ENCODE results near the gene IL10RB. TPM values are rescaled to one million over a fixed set of nuclear protein-coding genes. Genes with fewer than 3 reads are reported as not detected.

The IL10RB gene
- total and polyA plus RNA-seq, 10 of the 15 experiments (the other 5 are each of a cell fraction or from before 2014, with no cell fraction given) = 15.0 to 55.1 (median 34.9) TPM

DNA sequence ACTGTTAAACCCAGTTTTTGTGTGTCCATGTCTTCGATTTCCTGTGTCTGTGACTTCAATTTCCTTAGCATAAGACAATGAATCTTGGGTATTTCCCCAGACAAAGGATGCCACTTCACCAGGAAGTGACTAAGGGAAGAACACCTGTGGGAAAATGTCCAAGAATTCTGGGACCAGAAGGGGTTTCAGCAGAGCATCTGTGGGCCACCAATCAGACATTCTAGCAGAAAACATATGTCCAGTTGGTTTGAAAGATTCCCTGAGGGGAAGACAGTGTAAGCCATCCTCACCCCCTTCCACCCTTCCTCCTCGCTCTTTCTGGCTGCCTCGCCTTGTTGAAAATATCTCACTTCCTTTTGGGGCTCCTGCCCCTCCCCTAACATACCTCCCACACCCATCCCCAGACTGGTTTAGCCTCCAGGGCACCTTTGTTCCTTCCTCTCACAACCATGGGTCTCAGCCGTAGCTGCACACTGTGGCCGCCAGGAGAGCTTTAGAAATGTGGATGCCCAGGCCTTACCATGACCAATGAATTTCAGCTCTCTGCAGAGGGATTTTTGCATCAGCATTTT lies 33.1 kb downstream of the IL10RB start (continued):
- no peak for TF ChIP-seq FOXK2 (IDR thresholded peaks at IDR 0.05)
- 0 out of 4 replicates have a peak, but pooled peaks of 1 of the 2 experiments have one; percentile 10 for TF ChIP-seq IKZF2 (IDR thresholded peaks at IDR 0.05)
- peak; percentile 73; the same call in 1 of the 2 replicates for TF ChIP-seq SPI1 (IDR thresholded peaks at IDR 0.05; ENCODE audit: borderline replicate concordance, insufficient read depth, low read depth, low read length)
- TF ChIP-seq MEF2A (IDR thresholded peaks at IDR 0.05; ENCODE audit: insufficient read depth, low read depth, low read length) = no peak
- no peak for TF ChIP-seq SREBF1 (IDR thresholded peaks at IDR 0.05; ENCODE audit: low read length)
- TF ChIP-seq, protein P1, sequence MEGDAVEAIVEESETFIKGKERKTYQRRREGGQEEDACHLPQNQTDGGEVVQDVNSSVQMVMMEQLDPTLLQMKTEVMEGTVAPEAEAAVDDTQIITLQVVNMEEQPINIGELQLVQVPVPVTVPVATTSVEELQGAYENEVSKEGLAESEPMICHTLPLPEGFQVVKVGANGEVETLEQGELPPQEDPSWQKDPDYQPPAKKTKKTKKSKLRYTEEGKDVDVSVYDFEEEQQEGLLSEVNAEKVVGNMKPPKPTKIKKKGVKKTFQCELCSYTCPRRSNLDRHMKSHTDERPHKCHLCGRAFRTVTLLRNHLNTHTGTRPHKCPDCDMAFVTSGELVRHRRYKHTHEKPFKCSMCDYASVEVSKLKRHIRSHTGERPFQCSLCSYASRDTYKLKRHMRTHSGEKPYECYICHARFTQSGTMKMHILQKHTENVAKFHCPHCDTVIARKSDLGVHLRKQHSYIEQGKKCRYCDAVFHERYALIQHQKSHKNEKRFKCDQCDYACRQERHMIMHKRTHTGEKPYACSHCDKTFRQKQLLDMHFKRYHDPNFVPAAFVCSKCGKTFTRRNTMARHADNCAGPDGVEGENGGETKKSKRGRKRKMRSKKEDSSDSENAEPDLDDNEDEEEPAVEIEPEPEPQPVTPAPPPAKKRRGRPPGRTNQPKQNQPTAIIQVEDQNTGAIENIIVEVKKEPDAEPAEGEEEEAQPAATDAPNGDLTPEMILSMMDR (IDR thresholded peaks at IDR 0.05 in 2 of 3, conservative IDR thresholded peaks at IDR 0.05 in 1 of 3; ENCODE audit: control insufficient read depth in 2 of 3, extremely low read depth in 1 of 3, insufficient read depth in 1 of 3, low read depth in 3 of 3, low read length in 3 of 3) = peak in 1 of 3 experiments; percentile 47; a peak in 2 of 6 replicates
- no peak for TF ChIP-seq ASH2L (IDR thresholded peaks at IDR 0.05; ENCODE audit: borderline replicate concordance, low read depth)
- TF ChIP-seq NR2F1 (conservative IDR thresholded peaks at IDR 0.05) = no peak
- TF ChIP-seq, protein P2, sequence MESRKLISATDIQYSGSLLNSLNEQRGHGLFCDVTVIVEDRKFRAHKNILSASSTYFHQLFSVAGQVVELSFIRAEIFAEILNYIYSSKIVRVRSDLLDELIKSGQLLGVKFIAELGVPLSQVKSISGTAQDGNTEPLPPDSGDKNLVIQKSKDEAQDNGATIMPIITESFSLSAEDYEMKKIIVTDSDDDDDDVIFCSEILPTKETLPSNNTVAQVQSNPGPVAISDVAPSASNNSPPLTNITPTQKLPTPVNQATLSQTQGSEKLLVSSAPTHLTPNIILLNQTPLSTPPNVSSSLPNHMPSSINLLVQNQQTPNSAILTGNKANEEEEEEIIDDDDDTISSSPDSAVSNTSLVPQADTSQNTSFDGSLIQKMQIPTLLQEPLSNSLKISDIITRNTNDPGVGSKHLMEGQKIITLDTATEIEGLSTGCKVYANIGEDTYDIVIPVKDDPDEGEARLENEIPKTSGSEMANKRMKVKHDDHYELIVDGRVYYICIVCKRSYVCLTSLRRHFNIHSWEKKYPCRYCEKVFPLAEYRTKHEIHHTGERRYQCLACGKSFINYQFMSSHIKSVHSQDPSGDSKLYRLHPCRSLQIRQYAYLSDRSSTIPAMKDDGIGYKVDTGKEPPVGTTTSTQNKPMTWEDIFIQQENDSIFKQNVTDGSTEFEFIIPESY (IDR thresholded peaks at IDR 0.05) = no peak
- no peak for TF ChIP-seq CBX5 (IDR thresholded peaks at IDR 0.05; ENCODE audit: low read depth)
- no peak for TF ChIP-seq BCL11A (IDR thresholded peaks at IDR 0.05; ENCODE audit: low read depth, low read length)
- TF ChIP-seq, protein P3, sequence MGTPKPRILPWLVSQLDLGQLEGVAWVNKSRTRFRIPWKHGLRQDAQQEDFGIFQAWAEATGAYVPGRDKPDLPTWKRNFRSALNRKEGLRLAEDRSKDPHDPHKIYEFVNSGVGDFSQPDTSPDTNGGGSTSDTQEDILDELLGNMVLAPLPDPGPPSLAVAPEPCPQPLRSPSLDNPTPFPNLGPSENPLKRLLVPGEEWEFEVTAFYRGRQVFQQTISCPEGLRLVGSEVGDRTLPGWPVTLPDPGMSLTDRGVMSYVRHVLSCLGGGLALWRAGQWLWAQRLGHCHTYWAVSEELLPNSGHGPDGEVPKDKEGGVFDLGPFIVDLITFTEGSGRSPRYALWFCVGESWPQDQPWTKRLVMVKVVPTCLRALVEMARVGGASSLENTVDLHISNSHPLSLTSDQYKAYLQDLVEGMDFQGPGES (IDR thresholded peaks at IDR 0.05) = no peak
- no peak for TF ChIP-seq PAX8 (IDR thresholded peaks at IDR 0.05)
- TF ChIP-seq HDGF (IDR thresholded peaks at IDR 0.05) = no peak
- TF ChIP-seq SMAD1 (IDR thresholded peaks at IDR 0.05; ENCODE audit: low read depth, partially characterized antibody) = no peak
- peak in 1 of 2 experiments; percentile 10; a peak in 1 of 3 replicates for TF ChIP-seq EGR1 (IDR thresholded peaks at IDR 0.05; ENCODE audit: borderline replicate concordance in 1 of 2, low read depth in 2 of 2, low read length in 2 of 2)
- TF ChIP-seq, protein P4, sequence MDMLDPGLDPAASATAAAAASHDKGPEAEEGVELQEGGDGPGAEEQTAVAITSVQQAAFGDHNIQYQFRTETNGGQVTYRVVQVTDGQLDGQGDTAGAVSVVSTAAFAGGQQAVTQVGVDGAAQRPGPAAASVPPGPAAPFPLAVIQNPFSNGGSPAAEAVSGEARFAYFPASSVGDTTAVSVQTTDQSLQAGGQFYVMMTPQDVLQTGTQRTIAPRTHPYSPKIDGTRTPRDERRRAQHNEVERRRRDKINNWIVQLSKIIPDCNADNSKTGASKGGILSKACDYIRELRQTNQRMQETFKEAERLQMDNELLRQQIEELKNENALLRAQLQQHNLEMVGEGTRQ (IDR thresholded peaks at IDR 0.05; ENCODE audit: borderline replicate concordance, low read depth, low read length) = no peak
